Esophagus squamous epithelium (tissue), 5 donors: Measurements from ENCODE around the gene JARID2. TPM values are rescaled to one million over a fixed set of nuclear protein-coding genes. Genes with fewer than 3 reads are reported as not detected.

ENCODE experiments used
- DNase-seq: peaks from one replicate; lab custom pipeline; 2025; lab: John Stamatoyannopoulos, UW
- H3K27ac ChIP-seq, 4 donors: fragments of 200-600 bp; sonication (generic); one replicate each; pipeline ENCODE4 v1.5.1; 2016 to 2019; ENCODE audit warnings: mild to moderate bottlenecking in 1 of 4
- H3K27me3 ChIP-seq, 4 donors: fragments of 200-600 bp; sonication (generic); 1 replicate in 3 of 4; 2 replicates in 1 of 4; pipeline versions ENCODE4 v1.5.1 to v1.6.0; 2017 to 2021; ENCODE audit warnings: antibody characterized with exemption in 1 of 4
- H3K36me3 ChIP-seq, 3 donors: fragments of 200-600 bp; sonication (generic); one replicate each; pipeline ENCODE4 v1.5.1; 2016 to 2019
- H3K4me1 ChIP-seq, 3 donors: fragments of 200-600 bp; sonication (generic); one replicate each; pipeline ENCODE4 v1.5.1; 2017 to 2019
- H3K4me3 ChIP-seq, 4 donors: fragments of 200-600 bp; sonication (generic); 1 replicate in 3 of 4; 2 replicates in 1 of 4; pipeline ENCODE4 v1.5.1; 2016 to 2019; ENCODE audit warnings: mild to moderate bottlenecking in 2 of 4, moderate library complexity in 1 of 4
- H3K9me3 ChIP-seq, 3 donors: fragments of 200-600 bp; sonication (generic); one replicate each; pipeline ENCODE4 v1.5.1; 2016 to 2019
- POLR2A ChIP-seq, 4 donors: fragments of 450-650 bp; IDR thresholded peaks; one replicate each; pipeline ENCODE4 v1.6.1; 2017; ENCODE audit warnings: antibody characterized with exemption in 4 of 4, mild to moderate bottlenecking in 4 of 4, moderate library complexity in 3 of 4
- WGBS, 2 donors: methylation state at CpG; one replicate each; pipeline ENCODE4 v1.1.5; 2018; 5-methylcytosine and 5-hydroxymethylcytosine counted together
- intact Hi-C: fragments of 100-400 bp; cut with DNase I; formaldehyde crosslinking; loops from one replicate; pipeline ENCODE4 v1.15.0; 2022
- total RNA-seq, 4 donors: library from RNA; depleted of rRNA; stranded (reverse); fragments of >200 nt; gene quantifications; one replicate each; pipeline ENCODE4 v1.1.0, GENCODE V29; 2016
- TF ChIP-seq, protein P1 (sequence below), 6 experiments: fragments of 450-650 bp in 4 of 6; fragments of 200-600 bp in 2 of 6; sonication (generic) in 2 of 6; IDR thresholded peaks; one replicate each; pipeline ENCODE4 v1.5.1; 2016 to 2019; ENCODE audit warnings: antibody characterized with exemption in 6 of 6, mild to moderate bottlenecking in 4 of 6, moderate library complexity in 4 of 6
- donor health status: DM: yes; HTN: yes; CAD: no.

Gene JARID2
- total RNA-seq, 4 donors from 2014 or later: 13.3 to 19.6 (median 16.3) TPM

DNA sequence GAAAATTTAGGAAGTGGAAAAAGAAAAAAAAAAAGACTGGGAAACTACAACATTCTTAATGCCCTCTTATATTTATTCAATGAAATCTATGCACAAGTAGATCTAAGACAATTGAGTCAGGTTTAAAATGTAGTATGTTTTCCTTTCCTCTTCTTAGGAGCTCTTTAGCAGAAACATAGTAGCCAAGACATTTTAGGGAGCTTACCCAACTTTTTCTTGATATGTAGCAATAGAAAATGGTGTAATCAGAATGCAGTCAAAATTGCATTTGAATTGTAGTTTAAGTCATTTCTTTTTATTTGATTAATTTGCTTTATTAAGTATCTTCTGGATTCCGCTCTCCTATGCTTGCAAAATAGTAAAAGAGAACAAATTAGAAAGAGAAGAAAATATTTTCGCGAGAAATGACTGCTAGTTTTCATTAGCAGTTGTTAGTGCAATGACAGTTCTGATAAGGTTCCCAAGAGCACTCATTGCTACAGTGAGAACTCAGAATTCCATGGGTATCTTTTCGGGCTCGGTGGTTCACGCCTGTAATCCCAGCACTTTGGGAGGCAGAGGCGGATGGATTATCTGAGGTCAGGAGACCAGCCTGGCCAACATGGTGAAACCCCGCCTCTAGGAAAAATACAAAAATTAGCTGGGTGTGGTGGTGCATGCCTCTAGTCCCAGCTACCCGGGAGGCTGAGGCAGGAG, 52.2 kb downstream of the JARID2 start:
- peaks cover 0 to 60% (median 10%) of the 10 kb centered on the region in 3 donors for H3K4me1 ChIP-seq

DNA sequence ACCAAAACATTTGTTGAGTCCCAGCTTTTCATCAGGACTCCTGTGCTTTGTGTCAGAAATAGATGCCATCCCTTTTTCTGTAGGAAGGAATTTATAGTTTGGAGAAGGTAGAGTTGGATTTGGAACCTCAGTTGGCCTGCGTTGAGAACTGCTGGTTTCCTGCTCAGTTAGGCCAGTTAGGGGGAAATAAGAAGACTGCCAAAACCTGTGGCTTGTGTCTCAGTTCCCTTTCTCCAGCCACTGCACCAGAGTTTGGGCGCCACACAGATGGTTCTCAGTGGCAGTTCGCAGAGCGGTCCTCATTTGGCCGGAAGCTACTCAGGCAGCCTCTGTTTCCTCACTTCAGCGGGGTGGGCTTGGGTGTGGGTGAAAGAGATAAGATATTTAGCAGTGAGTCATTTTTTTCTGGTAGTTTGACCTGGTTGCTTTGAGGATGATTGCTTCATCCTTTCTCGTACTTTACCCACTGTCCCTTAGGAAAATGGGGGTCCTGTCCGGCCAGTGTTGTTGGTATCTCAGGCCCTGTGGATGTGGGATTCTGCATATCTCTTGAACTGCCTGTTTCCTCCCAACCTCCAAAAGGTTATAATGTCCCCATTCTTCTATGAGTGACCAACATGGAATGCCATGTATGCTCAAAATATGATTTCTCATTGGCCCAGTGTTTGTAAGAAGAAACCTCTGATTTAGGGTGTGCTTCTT, 53.7 kb downstream of the JARID2 start:
- intact Hi-C loops: no loop called here
- Histone ChIP-seq H3K9me3 (no peaks in the 10 kb centered on the region), H3K36me3 (no peaks in the 10 kb centered on the region), H3K27me3 (no peaks in the 10 kb centered on the region), H3K27ac (no peak overlapping the region), H3K4me1 (peaks cover 0 to 67% (median 4%) of the 10 kb centered on the region in 3 donors), H3K4me3 (no peak overlapping the region)
- no peak for TF ChIP-seq POLR2A (IDR thresholded peaks at IDR 0.05)
- TF ChIP-seq, protein P1, sequence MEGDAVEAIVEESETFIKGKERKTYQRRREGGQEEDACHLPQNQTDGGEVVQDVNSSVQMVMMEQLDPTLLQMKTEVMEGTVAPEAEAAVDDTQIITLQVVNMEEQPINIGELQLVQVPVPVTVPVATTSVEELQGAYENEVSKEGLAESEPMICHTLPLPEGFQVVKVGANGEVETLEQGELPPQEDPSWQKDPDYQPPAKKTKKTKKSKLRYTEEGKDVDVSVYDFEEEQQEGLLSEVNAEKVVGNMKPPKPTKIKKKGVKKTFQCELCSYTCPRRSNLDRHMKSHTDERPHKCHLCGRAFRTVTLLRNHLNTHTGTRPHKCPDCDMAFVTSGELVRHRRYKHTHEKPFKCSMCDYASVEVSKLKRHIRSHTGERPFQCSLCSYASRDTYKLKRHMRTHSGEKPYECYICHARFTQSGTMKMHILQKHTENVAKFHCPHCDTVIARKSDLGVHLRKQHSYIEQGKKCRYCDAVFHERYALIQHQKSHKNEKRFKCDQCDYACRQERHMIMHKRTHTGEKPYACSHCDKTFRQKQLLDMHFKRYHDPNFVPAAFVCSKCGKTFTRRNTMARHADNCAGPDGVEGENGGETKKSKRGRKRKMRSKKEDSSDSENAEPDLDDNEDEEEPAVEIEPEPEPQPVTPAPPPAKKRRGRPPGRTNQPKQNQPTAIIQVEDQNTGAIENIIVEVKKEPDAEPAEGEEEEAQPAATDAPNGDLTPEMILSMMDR (IDR thresholded peaks at IDR 0.05): no peak
- WGBS, 2 donors: 69 to 80% methylated on average over 7 to 8 of the region's 8 CpGs
- DNase-seq: no peak

More for the DNA sequence above, 52.2 kb downstream of the JARID2 start:
- 90 to 95% methylated on average over 9 of the region's 9 CpGs for WGBS, 2 donors
- Histone ChIP-seq H3K9me3 (no peaks in the 10 kb centered on the region), H3K4me3 (no peak overlapping the region), H3K27me3 (no peaks in the 10 kb centered on the region), H3K27ac (no peak overlapping the region), H3K36me3 (no peaks in the 10 kb centered on the region)
- no peak for DNase-seq
- TF ChIP-seq POLR2A (IDR thresholded peaks at IDR 0.05): no peak
- TF ChIP-seq, protein P1 (IDR thresholded peaks at IDR 0.05): no peak
- intact Hi-C loops: no loop called here

DNA sequence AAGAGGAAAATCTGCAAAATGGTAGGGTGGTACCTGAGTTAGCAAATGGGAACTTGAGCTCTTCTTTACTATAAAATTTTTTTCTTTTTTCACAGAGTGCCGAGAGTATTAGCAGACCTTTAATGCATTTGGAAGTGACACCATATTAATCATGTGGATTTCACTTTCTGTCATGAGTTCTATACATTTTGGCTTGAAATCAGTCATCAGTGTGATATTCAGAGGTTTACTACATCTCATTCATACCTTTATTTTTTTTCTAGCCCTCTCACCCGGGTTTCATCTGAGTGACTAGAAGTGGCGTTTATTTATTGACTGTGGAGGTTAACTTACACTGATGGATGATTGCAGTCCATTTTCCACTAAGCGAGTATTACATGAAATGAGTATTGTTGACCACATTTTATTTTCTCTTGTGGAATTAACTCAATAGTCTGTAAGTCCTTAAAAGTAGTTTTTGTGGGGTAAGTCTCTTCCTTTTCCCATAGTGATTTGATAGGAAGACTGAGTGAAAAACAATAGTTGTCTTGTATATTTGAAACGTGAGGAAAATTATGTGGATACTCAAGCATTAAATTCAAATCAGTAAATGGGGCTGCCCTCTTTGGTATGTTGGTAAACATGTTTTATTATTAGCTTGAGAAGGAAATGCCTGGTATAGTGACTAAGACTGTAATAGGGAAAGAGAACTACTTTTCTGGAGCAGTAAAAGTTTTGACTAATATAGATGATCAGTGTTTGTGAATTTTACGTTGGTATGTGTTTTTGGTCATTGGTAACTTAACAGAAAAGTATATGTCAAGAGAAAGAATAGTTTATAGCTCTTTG, 55.5 kb downstream of the JARID2 start:
- no peaks in the 10 kb centered on the region for H3K27me3 ChIP-seq
- no peaks in the 10 kb centered on the region for H3K36me3 ChIP-seq
- no peak for DNase-seq
- H3K4me1 ChIP-seq: peaks cover 4 to 79% (median 7%) of the 10 kb centered on the region in 3 donors
- intact Hi-C loops: no loop called here
- TF ChIP-seq, protein P1 (IDR thresholded peaks at IDR 0.05): no peak
- no peak for TF ChIP-seq POLR2A (IDR thresholded peaks at IDR 0.05)
- H3K27ac ChIP-seq: no peak overlapping the region
- H3K4me3 ChIP-seq: no peak overlapping the region
- H3K9me3 ChIP-seq: no peaks in the 10 kb centered on the region
- WGBS, 2 donors: 64 to 65% methylated on average over 6 of the region's 6 CpGs

DNA sequence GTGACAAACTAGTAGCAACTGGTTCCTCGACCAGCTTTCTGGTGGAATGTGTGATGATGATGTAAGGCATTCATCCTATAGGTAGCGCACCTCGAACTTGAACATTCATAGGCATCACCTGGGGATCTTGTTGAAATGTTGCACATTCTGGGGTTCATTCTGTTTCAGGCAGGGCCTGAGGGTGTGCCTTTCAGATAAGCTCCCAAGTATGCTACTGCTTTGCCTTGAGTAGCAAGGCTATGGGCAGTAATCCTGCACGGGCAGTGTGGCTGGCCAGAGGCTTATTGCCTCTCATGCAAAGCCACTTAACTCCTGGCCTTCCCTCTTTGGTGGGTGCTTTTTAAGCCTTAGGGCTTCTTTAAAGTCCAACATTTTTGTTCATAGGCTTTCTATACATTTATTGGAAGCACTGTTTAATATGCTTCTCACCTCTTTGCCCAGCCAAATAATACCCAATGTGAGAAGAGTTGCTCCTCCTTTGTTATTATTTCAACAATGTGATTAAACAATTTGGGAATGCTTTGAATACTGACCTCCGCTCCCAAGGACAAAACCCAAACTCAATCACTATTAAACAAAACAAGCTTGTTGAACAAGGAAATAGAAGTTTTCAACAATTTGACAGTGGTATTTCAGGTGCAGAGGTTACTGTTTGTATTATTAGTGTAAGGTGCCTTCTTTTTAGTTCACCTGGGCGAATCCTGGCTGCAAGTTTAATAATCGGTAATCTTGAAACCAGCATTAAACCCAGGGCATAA, 57.5 kb downstream of the JARID2 start:
- H3K27me3 ChIP-seq: no peaks in the 10 kb centered on the region

More for the DNA sequence above, 57.5 kb downstream of the JARID2 start:
- Histone ChIP-seq H3K4me1 (peaks cover 7 to 82% (median 8%) of the 10 kb centered on the region in 3 donors), H3K9me3 (no peaks in the 10 kb centered on the region), H3K4me3 (no peak overlapping the region), H3K27ac (peak overlapping the region in 1 of 4 donors; percentile 39), H3K36me3 (no peaks in the 10 kb centered on the region)
- intact Hi-C loops: no loop called here
- 75 to 80% methylated on average over 7 of the region's 7 CpGs for WGBS, 2 donors
- TF ChIP-seq POLR2A (IDR thresholded peaks at IDR 0.05): no peak
- TF ChIP-seq, protein P1 (IDR thresholded peaks at IDR 0.05): no peak
- DNase-seq: no peak
